ENCODE data around the gene ATXN3.

ATXN3 gene

DNA sequence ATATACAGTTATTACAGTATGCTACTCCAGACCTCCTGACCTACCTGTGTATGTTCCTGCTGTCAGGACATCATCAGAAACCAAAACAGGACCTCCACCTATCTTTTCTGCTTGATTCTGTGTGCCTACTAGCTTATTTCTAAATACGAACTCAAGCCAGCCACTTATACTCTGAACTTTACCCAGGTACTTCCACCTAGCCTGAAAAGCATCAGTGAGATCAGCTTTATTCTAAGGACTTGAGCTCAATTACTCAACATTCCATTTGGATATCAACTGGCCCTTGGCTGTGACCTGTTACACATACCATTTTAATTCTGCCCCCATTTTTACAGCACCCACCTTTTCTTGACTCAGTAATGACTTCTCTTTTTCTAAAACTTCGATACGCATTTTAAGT lies 95.7 kb downstream of the ATXN3 start:
- Mint-ChIP-seq H3K4me3 (no peak overlapping the region), H3K27me3 (no peaks in the 10 kb centered on the region), H3K36me3 (peaks cover 48% of the 10 kb centered on the region), H3K9me3 (no peaks in the 10 kb centered on the region), H3K27ac (no peak overlapping the region), H3K4me1 (peaks cover 4% of the 10 kb centered on the region)
- no peak for DNase-seq (ENCODE audit: low spot score in 2 of 2)
- no peak for ATAC-seq (ENCODE audit: low read depth)

DNA sequence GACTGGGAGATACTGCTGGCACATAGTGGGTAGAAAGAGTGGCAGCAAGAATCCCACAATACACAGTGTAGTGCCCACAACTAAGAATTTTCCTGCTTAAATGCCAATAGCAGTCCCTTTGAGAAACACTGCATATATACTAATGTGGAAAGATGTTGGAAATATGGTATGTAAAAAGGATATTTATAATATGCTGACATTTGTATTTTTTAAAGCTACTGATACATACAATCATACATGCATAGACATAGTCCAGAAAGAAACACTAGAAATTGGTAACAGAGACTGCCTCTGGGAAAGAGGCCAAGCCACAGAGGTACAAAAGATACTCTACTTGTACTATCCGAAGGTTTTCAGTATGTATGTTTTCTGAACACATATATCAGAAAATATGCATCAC lies 96.8 kb downstream of the ATXN3 start:
- ATAC-seq (ENCODE audit: low read depth) (no peak), DNase-seq (ENCODE audit: low spot score in 2 of 2) (no peak)
- Mint-ChIP-seq H3K36me3 (peaks cover 57% of the 10 kb centered on the region), H3K4me1 (peaks cover 4% of the 10 kb centered on the region), H3K27me3 (no peaks in the 10 kb centered on the region), H3K27ac (no peak overlapping the region), H3K9me3 (no peaks in the 10 kb centered on the region), H3K4me3 (no peak overlapping the region)

Measured in memory B cell (primary cell).